Kidney tubule cell (primary cell): ENCODE results near the gene KCNK7.
"Not testable (repeated sequence)": the region's sequence is repeated elsewhere in the genome, so short reads cannot be mapped to it uniquely, and the experiment has no call there.

Experiments
- DNase-seq: peaks from one replicate; pipeline ENCODE4 v3.0.0-alpha.2; 2018; ENCODE audit warnings: low spot score

Gene KCNK7

GRCh38 chr11:65572356-65573051 lies 23.1 kb downstream of the KCNK7 start, which contains the start of gene FAM89B:
Gene FAM89B, plus strand, starts transcription at chr11:65572538. Its CDS starts 132 bp downstream, at chr11:65572670.
- peak; percentile 84 for DNase-seq

DNA sequence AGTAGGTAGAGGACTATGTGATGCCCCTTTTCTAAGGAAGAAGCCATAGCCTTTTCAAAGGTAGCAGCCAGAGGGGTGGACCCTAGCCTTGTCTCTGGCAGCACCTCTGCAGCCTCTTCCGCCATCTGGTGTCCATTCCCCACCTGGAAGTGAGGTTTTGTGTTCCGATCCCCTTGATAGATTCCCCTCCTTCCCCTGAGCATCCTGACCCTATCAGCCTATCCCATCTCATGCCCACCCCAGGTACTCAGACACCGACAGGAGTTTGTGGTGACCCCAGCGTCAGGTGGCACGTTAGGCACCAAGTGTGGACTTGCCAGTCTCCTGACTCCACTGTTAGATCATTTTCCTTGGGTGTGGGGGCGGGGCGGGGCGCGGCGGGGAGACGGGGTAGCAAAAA lies 23.7 kb downstream of the KCNK7 start:
- DNase-seq, result peak; percentile 58

DNA sequence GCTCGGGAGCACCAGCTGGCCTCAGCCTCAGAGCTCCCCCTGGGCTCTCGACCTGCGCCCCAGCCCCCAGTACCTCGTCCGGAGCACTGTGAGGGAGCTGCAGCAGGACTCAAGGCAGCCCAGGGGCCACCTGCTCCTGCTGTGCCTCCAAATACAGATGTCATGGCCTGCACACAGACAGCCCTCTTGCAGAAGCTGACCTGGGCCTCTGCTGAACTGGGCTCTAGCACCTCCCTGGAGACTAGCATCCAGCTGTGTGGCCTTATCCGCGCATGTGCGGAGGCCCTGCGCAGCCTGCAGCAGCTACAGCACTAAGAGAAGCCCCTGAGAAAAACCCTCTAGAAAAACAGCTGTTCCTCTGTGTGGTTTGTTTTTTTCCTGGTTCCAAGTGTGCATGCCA lies 24.2 kb downstream of the KCNK7 start:
- DNase-seq, result no peak

DNA sequence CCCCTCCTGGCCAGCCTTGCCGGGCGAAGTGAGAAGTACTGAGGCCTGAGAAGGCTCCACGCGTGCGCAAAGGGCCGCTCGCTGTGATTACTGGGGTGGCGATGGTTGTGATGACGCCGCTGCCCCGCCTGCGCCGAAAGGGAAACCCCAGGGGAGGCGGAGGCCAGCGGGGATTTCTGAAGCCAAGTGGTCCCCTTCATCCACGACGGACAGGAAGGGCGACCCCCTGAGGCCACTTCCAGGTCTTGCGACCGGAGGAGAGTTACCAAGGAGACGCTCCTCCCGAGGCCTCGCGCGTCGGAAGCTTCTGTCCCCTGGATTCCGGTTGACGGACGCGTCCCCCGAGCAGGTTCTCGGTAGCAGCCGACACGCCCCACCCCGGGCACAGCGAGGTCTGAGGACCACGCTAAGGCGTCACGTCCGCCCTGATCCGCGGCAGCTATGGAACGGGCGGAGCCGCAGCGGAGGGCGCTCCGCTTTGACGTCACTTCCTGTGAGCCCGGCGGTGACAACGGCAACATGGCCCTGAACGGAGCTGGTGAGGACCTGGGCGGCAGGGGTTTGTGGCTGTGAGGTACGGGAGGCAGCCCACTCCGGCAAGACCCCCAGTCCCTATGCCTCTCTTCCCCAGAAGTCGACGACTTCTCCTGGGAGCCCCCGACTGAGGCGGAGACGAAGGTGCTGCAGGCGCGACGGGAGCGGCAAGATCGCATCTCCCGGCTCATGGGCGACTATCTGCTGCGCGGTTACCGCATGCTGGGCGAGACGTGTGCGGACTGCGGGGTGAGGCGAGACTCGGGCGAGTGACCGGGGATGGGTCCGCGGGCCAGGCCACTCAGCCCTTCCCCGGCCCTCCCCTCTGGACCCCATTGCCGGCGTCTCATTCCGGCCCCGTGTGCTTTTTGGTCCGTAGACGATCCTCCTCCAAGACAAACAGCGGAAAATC lies 25.4 kb downstream of the KCNK7 start, which contains the start of gene ZNRD2:
ZNRD2 (plus strand) TSS at position 505 of the 946 bp plus-strand sequence; CDS start at position 520, 15 bp downstream.
- DNase-seq, result peak; percentile 99

DNA sequence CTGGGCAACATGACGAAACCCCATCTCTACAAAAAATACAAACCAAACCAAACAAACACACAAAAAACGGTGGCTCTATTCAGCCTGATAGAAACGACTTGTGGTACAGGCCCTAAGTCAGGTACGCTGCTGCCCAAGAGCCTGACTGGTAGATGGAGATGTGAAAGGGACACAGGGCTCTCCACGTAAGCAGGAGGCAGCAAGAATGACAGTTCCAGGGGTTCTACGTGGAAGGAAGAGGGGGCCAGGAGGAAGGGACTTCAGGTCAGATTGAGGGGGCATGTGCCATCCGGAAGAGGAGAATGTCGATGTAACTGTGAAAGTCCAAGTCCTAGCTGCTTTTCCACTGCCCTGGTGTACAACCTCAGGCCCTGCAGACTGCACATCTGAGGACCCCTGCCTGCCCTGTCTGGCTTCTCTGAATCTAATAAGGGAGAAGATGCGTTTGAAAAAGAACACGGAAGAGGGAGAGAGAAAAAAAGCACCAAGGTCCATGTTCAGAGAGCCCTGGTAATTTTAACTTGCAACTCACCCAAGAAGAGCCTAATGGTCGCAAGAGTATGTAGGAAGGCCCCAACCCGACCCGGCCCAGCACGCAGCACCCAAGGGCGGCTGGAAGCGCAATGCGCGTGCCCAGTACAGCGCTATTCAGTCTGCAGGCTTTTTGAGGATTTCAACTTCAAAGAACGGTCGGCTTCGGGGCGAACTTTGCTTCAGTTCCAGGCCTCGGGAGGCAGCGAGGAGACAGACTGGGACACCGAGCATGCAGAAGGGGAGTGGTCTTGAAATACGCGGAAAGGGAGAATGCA lies 26.2 kb downstream of the KCNK7 start:
- DNase-seq, result no peak

- DNase-seq, result peak; percentile 37
Measured at GRCh38 chr11:65565624-65566453, 29.8 kb downstream of the KCNK7 start.

- not testable (repeated sequence) for DNase-seq
Measured at GRCh38 chr11:65564879-65565559, 30.6 kb downstream of the KCNK7 start.

DNA sequence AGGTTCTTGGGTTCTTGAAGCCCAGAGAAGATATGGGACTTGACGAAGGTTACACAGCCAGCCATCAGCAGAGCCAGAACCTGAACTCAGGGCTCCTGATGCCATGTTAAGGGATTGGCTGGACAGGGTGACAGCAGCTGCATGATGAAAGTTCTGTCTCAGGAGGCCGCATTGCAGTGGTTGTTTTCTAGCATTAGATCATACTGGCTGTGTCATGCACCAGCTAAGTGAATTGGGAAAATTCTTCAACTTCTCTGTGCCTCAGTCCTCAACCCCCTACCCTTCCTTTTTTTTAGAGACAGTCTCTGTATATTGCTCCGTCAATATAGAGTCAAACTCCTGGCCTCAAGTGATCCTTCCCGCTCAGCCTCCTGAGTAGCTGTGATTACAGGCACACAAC lies 32.0 kb downstream of the KCNK7 start:
- DNase-seq, result no peak

DNA sequence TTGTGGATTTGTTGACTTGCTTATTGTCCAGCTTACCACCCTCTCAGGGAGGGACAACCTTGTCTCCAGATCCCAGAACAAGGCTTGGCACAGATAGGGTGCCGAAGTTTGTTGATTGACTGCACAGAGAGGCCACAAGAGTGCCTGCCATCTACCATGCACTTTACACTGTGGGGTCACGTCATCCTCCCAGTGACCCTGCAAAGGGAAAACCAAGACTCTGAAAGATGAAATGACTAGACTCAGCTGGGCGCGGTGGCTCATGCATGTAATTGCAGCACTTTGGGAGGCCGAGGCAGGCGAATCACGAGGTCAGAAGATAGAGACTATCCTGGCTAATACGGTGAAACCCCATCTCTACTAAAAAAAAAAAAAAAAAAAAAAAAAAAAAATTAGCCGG lies 32.8 kb downstream of the KCNK7 start:
- no peak for DNase-seq

DNA sequence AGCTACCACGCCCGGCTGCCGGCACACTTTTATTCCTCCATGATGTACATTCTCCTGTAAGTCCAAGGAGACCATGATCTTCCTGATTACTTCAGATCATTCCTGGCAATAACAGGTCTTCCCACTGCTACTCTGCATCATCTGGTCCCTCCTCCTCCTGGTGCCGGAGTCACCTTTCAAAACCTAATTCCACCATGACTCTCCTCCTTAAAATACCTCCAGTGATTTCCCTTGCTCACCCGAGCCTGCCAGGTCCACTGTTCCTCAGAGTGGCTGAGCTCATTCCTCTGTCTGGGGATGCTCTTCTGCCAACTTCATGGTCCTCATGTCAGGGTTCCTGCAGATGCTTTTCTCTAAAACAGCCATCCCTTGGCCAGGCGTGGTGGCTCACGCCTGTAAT lies 33.6 kb downstream of the KCNK7 start:
- DNase-seq, result no peak

- peak; percentile 76 for DNase-seq
Measured at GRCh38 chr11:65560555-65561418, 34.8 kb downstream of the KCNK7 start.

DNA sequence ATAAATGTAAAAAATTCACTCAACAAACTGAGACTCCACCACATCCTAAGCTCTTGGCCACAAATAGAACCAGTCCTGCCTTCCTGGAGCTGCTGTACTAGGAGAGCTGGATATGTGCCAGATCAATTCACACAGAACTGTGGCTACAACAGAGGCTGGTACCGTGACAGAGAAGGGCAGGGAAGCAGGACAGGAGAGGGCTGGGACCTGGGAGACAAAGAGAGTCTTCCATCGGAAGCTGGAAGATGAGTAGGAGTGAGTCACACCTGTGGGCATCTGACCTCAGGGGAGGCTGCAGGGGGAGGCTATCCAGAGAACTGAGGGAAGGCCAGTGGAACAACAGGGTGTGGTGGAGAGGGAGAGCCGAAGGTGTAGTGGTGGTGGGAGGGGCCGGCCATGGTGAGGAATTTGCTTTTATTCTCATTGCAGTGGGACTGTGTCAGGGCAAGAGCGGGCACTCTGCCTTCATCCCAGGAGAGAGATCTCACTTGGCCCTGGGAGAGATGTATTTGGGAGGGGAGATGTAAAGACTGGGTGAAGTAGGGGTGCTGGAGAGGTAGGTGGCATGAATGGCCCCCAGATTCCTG lies 35.6 kb downstream of the KCNK7 start:
- DNase-seq, result peak; percentile 98

- no peak for DNase-seq
Measured at GRCh38 chr11:65559535-65559934, 36.1 kb downstream of the KCNK7 start.

DNA sequence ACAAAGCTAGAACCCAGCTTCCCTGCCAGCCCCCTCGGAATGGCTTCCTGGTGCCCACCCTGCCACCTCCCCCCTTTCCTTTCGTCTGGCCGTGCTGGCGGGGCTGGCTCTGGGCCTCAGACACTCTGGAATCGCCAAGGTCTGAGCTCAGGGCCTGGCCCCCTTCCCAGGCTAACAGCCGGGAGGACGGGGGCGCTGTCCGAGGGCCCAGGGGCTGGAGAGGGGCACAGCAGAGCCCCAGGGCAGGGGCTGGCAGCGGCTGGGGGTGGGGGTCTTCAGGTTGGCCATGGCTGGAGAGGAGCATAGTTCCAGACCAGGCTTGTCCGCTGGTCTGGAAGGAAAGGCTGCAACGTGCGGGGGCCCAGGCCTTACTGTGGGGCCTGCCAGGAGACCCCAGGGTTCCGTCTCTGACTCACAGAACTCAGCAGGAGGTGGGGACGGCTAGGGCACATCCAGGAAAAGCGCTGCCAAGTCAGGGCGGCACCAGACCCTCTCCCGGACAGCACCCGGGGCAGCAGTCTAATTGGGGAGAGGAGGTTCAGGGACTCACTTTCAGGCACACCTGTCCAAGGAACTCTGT lies 36.6 kb downstream of the KCNK7 start:
- DNase-seq, result no peak

GRCh38 chr11:65558002-65558929 lies 37.3 kb downstream of the KCNK7 start, which contains the start of gene LTBP3:
Gene LTBP3, minus strand, starts transcription at chr11:65558359. Its CDS starts 400 bp downstream, at chr11:65557959.
- peak; percentile 84 for DNase-seq

GRCh38 chr11:65557280-65558001 lies 38.2 kb downstream of the KCNK7 start:
- DNase-seq, result no peak
